Myometrial cell (primary cell): ENCODE data around the gene UMAD1. TPM values are rescaled to one million over a fixed set of nuclear protein-coding genes. Genes with fewer than 3 reads are reported as not detected.

ENCODE experiments used
- total RNA-seq: library from RNA; depleted of rRNA; stranded (reverse); fragments of >200 nt; gene quantifications from 2 replicates; pipeline ENCODE4 v1.2.3, GENCODE V29; 2015

The UMAD1 gene
- 7.8 and 9.4 TPM in 2 replicates for total RNA-seq

GRCh38 chr7:7640221-7641128 is at the start of gene UMAD1:
Gene UMAD1, plus strand, starts transcription at chr7:7640752. Its CDS starts 32,620 bp downstream, at chr7:7673372.

GRCh38 chr7:7718492-7718891 is 77.9 kb downstream of the UMAD1 start, which contains the start of gene RPA3:
Gene RPA3, minus strand, starts transcription at chr7:7718607. Its CDS starts 78,189 bp downstream, at chr7:7640418.

Other genes with a start within 250 kb of the UMAD1 start
- gene COL28A1, start 104.9 kb upstream of the UMAD1 start, total RNA-seq, result under 0.01 and 0.35 TPM in 2 replicates
- gene MIOS, start 73.9 kb upstream of the UMAD1 start, total RNA-seq, result 20.2 and 32.6 TPM in 2 replicates
- gene RPA3, start 77.9 kb downstream of the UMAD1 start, total RNA-seq, result 41.3 and 41.5 TPM in 2 replicates